NCI-H128 (cell line): ENCODE measurements around the gene NPDC1.

Experiments used
- DNase-seq: peaks from one replicate; lab custom pipeline; 2025; ENCODE audit not compliant: unreplicated experiment; lab: John Stamatoyannopoulos, UW

NPDC1 gene

DNA sequence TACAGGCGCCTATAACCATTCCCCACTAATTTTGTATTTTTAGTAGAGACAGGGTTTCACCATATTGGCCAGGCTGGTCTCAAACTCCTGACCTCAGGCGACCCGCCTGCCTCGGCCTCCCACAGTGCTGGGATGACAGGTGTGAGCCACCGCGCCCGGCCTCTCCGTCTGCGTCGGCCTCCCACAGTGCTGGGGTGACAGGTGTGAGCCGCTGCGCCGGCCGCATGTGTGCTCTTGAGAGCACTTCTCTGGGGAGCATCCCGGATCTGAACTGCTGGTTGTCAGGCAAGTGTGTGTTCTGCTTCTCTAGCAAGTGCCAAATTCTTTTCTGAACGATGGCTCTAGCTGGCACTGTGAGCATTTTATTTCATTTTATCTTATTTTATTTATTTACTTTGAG is 11.6 kb upstream of the NPDC1 start:
- DNase-seq: peak; percentile 14

DNA sequence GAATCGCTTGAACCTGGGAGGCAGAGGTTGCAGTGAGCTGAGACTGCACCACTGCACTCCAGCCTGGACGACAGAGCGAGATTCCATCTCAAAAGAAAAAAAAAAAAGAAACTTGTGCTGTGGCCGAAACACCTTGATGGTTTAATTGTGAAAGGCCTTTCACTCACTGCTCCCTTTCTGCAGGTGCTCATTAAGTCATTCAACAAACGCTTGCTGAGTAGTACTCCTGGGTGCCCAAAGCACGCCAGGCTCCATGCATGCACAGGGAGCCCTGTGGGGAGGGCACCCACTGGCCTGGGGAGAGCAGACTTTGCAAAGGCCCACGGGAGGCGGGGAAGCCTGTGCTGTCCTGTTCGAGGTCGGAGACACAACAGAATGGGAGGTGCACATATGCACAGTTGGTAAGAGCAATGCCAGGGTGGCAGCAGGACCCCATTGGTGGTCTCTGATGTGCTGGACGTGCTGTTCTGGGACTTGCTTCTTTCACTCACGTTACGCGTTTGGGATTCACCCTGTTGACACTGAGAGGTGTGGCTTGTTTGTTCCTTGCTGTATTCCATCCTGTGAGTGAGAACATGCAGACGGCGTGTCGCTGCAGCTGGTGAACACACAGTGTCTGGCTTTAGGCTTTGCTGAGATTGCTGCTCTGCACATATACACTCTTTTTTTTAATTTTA is 10.9 kb upstream of the NPDC1 start:
- DNase-seq: no peak

DNA sequence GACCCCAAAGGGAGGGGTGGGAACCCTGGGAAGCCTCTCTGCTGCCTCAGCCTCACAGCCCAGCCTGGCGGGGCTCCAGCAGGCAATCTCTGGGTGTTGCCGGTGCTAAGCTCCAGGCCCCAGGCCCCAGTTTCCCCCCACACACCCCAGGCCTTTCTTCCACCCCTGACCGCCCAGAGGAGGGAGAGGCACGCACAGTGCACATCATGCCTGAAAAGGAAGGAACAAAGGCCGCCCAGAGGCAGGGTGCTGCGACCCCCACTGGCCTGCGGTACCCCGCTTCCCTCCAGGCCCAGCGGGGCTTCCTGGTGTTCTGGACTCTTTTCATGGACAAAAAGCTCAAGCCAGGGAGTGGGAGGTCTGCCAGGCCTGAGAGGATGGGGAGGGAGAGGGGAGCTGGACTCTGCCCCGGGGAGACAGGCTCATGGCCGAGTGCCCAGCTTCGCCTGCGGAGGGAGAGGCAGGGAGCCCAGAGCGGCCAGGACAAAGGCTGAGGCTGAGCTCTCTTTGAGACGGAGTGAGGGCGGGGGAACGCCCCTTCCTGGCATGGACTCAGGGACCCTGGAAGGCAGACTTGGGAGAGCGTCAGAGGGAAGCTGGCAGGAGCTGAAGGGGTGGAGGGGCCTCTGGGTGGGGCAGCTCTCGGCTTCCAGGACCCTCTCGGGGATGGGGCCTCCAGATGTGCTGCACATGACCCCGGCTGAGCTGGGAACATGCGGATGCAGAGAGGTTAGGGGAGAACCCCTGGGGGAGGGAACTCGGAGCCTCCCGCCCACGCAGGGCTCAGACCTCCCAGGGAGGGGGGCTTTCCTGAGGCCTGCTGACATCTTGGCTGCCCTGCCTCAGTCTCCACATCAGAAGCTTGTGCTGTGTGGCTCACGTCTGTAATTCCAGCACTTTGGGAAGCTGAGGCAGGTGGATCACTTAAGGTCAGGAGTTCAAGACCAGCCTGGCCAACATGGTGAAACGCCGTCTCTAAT is 9.7 kb upstream of the NPDC1 start:
- DNase-seq: no peak

DNA sequence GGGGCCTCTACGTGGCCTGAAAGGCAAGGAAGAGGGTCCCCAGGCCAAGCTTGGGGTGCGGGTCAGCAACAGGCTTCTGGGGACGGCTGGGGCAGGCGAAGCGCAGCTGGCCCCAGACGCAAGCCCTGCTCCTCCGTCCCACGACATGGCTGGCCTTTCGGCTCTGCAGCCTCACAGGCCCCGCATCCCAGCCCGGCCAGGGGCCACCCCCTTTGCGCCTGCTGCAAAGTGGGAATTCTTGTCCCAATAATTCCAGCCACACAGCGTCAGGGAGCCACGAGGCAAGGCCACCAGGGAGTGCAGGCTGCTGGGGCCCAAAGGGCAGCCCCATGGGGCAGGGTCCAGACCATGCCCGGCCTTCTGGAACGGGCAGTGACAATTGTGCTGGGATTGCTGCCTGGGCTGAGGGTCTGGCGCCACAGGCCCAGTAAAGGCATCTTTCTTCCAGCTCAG is 9.0 kb upstream of the NPDC1 start:
- no peak for DNase-seq

DNA sequence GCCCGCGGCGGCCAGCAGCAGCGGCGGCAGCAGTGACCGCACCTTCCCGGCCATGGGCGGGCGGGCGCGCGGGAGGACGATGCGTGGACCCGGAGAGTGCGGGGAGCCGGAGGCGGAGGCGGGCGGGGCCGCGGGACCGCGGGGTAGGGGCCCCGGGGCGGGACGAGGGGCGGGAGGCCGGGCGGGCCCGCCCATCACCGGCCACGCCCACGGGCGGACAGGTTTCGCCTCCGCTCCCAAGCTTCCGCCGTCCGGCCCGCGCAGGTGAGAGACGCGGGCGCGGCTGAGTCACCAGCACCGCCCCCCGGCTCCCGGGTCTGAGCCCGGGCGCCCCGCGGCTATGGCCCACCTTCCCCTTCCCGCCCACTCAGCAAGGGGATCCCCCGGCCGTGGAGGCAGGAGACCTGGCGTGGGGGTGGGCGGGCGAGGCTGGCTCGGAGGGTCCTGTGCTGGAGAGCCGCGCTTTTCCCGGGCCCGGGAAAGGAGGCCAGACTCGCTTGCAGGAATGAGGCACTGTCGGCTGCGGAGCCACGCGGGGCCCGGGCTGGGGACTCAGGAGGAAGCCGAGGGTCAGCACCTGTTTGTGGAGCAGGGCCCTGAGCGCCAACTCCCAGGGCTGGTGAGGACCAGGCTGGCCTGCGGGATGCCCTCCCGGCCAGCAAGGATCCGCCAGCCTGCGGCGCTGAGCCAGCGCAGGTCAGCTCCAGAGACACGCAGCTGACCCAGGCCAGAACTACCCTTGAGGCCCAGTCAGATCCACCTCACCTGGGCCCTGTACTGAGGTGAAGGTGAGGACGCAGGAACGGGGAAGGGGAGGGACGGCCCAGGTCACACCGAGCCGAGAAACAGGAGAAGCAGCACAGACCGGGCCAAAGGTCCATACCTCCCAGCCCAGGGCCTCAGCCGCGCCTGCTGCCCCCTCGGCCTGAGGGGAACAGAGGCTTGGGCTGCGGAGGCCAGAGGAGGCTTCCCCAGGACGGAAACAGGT is 8.3 kb upstream of the NPDC1 start, which contains the start of gene ENTPD2:
Gene ENTPD2 (minus strand): TSS at position 118 of the 988 bp plus-strand sequence. CDS start 64 bp downstream, at position 54.
- peak; percentile 50 for DNase-seq

DNA sequence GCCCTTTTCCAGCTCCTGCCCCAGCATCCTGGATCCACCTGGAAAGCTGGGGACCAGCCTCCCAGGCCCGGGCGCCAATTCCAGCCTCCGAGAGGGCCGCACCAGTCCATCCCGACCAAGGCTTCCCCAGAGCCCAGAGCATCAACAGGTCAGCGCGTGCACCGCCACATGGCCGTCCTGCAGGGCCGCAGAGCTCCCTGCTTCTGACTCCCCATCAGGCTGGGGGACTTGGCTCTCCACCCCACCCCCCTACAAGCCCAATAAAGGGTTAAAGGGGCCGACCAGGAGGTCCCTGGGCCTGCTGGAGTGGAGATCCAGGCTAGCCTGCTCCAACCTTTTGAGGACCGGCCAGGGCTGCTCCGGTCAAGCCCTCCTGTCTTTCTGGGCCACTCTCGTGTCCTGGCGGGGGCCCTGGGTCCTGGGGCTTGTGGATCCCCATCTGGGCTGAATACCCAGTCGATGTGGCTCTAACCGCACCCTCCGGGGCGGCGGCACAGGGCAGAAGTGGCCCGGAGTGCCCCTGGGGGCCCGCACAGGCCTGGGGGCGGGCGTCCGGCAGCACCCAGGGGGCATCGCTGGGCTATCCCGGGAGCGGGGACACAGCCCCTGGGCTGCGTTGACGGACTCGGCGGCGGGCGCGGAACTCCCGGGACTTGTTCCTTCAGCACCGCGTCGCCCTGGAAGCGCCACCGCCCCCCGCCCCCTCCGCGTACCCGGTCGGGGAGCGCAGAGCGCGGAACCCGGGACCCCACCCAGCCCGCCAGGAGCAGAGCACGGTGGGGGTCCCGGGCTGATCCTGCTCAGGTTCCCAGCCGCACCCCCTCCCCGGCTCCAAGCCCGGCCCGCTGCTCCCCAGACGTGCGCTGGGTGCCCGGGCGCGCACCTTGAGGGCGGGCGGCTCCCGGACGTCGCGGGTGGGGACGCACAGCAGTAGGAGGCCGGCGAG is 7.3 kb upstream of the NPDC1 start:
- DNase-seq: no peak

DNA sequence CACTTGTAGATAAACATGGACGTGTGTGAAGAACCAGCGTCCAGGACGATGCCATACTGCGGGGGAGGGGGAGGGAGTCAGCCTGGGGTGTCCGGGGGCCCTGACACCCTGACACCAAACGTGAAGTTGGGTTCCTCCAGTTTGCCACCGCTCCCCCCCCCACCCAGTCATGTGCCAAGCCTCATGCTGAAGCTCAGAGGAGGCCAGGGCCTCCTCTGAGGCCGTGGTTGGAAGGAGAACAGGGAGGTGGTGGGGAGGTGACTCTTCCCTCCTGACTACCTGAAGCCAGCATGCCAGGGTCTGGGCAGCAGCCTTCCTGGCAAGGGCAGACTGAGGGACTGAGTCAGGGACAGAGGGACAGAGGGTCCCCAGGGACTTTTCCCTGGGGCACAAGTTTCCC is 6.3 kb upstream of the NPDC1 start:
- DNase-seq: no peak

DNA sequence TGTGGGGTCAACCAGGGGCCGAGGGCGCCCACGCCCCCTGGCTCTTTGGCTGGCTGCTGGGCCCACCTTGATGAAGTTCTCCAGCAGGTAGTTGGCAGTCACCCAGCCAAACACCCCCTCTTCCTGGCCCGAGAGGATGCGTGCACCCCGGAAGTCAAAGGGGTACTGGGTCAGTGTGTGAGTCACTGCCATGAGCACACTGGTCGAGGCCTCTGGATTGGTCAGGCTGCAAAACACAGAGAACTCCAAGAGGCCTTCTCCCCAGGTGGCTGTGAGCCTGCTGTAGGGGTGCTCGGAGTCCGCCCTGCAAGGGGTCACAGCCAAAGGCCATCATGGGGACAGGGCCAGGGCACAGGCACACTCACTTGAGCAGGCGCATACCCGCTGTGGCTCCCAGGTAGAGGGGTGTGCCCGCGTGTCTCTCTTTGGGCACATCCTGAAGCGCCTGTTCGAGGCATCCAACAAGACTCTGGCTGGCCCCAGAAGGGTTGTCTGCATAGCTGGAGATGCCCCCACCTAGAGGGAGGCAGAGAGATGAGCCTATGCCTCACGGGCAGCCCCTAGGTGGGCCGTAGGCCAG is 5.3 kb upstream of the NPDC1 start:
- DNase-seq: no peak

DNA sequence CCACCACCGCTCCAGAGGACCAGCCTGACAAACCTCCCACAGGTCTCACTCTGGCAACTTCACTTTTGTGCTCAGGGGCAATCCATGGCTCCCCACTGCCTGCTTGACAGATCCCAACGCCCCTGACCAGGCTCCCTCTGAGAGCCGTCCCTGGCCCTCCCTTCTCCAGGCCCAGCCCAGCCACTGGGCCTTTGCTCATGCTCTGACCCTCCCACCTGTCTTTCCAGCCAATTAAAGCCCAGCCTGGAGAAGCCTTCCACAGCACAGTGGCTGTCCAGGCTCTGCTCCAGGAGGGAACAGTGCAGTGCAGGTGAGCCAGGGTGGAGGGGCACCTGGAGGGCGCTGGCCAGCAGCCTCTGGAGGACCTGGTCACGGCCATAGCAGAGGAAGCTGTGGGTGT is 4.6 kb upstream of the NPDC1 start:
- no peak for DNase-seq

DNA sequence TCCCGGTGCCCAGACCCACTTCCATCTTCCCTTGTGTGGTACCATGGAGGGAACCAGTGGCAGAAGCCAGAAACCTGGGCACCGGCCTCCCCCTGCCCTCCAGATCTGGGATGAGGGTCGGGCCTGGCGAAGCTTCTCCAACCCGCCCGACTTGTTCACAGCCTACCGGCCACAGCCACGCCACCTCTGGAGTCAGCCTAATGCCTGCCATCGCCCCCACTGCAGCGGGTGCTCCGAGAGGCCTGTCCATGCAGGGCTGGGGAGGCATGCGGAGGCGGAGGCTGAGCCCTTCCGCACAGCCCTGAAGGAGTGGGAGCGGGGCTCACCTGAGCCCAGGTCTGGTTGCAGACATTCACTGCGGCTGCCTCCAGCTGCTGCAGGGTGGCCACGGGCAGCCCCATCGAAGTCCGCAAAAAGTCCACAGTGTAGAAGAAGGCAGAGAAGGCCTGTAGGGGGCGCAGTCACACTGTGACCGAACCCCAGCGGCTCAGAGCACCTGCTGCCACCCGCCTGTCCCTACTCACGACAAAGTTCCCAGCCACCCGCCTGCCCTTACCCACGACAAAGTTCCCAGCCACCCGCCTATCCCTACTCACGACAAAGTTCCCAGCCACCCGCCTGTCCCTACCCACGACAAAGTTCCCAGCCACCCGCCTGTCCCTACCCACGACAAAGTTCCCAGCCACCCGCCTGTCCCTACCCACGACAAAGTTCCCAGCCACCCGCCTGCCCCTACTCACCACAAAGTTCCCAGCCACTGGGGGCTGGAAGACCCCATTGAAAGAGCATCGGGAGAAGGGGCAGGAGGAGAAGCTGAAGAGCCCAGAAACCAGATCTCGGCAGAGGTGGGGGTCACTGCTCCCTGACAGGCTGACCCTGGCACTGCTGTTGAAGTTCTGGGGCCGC is 3.8 kb upstream of the NPDC1 start:
- no peak for DNase-seq

DNA sequence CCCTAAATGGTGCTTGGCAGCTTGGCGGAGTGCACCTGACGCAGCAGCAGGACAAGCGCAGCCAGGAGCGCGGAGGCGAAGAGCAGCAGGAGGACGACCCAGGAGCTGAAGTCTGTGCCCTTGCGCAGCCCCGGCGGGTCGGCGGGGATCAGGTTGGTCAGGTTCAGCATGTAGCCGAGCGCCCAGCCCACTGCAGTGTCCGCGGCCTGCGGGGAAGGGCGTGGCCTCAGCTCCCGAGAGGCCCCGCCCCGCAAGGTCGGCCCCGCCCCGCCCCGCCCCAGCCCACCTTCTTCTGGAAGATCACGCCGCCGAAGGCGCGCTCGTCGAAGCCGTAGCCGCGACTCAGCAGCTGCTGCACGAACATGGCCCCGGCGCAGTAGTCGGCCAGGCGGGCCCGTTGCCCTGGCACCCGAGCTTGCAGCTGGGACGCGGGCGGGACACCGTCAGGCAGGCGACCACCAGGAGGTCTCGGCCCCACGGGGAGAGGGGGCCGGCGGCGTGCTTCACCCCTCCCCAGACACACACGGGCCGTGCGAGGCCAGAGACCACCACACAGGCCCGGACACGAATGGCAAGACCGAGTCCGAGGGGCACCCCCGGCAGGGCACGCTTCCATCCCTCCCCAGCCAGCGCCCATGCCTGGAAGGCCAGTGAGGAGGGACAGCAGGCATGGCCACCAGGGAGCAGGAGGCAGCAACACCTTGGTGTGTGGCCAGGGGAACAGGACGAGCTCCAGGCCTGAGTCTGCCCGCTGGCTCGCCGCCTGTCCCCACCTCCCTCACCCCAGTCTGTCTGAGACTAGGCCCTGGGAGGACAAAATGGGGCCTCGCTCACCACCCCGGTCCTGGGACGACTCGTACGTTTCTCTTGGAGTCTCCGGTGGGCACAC is 2.9 kb upstream of the NPDC1 start:
- no peak for DNase-seq

DNA sequence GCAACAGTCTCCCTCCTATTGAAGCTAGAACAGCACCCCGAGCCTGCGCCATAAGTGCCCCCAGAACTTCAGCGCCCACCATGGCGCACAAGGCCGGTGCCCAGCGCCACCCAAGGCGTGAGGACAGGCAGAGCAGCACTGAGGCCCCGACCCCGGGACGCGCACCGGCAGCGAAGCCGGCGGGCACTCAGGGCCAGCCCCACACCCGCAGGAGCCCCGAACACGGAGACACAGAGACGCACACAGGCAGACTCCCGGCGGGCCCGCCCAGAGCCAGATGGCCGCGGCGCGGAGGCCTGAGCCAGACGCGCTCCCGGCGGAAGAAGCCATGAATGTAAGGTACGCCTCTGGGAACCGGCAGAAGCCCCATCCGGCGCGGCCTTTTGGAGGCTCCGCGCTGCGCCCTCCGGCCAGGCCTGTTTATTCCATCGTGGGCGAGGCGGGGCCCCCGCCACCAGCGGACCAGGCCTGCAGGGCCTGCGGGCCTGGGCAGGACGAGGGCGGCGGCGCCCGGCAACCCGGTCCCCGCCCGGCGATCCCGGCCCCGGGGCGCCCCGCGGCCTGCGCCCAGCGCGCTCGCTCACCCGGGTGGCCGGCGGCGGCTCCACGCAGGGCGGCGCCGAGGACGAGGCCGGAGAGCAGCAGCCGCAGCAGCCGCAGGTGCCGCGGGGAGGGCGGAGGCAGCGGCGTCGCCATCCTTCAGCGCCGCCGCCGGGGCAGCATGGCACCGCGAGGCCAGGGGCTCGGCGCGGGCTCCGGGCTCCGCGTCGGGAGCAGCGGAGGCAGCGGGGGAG is 486 bp downstream of the NPDC1 start:
- no peak for DNase-seq

DNA sequence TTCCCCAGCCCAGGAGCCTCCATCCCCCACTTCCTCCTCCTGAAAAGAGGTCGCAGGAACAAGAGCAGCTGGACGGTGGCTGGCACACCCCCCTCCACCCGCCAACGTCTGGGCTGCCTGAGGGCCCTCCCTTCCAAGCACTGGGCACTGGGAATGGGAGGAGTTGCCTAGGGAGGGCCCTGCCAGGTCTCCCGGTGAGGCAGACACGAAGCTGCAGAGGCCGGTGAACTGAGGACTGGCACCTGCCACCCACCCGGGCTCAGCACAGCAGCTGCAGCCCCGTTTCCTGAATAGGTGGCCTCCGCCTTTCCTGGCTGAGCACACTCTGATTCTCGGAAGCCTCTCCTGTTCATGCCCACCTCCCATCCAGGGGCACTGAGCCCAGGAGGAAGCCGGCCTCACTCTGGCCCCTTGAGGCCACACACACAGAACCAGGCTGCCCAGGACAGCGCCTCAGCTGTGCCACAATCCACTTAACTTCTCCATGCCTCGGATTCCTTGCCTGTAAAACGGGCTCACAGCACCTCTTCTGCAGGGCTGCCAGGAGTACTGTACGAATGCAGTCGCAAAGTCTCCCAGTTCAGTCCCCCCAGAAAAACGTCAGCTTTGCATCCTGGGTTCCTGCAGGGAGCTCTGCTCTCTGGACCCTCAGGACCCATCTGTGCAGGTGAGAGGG is 1.3 kb downstream of the NPDC1 start:
- DNase-seq: peak; percentile 34

DNA sequence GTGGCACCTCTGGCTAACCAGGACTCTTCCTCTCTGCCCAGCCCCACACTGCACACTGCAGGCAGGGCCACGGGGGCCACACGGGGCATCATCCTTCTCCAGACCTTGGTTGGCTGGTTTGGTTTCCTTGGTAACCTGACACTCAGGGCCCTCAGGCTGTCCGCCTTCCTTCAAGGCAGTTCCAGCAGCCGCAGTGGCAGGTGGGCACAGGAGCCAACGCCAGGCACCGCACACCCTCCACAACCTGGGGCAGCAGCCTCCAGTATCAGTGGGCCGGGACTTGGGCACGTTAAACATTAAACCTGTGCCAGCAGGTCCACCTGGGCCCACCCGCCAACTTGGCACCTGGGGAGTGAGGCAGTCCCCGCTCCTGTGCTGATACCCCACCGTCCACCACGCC is 1.9 kb downstream of the NPDC1 start:
- DNase-seq: no peak

DNA sequence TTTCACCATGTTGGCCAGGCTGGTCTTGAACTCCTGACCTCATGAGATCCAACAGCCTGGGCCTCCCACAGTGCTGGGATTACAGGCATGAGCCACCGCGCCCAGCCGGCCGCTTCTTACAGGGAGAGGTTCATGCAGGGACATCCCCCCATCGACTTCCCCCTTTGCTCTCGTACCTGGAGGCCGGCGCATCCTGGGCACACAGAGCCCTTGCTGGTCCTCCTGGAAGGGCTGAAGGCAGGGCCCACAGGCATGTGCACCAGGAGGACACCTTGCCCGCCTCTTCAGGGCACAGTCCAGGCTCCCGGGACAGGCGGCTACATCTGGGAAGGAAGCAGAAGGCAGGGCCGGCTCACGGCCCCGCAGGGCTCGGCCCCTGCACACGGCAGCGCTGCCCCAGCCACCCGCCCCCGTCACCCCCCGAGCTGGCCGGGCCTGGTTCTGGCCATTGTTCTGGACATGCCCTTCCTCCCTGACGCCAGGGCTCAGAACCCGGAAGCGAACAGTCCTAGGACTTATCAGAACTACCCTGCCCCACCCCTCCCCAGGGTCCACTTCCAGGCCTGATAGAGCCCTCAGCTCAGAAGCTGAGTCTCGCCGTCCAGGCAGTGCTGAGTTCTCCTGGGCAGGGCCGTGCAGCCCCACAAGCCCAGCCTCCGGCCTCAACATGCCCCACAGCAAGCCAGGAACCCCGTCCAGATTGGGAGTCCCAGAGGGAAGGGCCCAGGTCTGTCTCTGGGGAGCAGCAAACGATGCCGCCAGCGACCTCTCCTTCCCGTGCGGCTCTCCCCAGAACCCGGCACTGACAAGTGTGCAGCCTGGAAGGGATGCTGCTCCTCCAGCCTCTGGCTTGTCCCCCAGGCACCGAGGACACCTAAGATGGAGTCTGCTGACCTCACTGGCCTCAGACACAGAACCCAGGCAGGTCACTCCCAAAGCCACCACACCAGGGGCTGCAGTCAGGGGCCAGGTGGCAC is 2.9 kb downstream of the NPDC1 start:
- no peak for DNase-seq
